Mesothelial cell of epicardium (in vitro differentiated cells): ENCODE data around the gene ORC5. TPM values are rescaled to one million over a fixed set of nuclear protein-coding genes. Genes with fewer than 3 reads are reported as not detected.

Experiments used
- DNase-seq, 2 experiments: peaks; one replicate each; pipeline ENCODE4 v3.0.0; 2021; ENCODE audit warnings: low spot score in 2 of 2; ENCODE audit not compliant: unreplicated experiment in 2 of 2
- H3K27ac Mint-ChIP-seq: 2 replicates; pipeline ENCODE4 v1.8.0; 2021; ENCODE audit warnings: mixed read lengths
- H3K27me3 Mint-ChIP-seq: 2 replicates; pipeline ENCODE4 v1.8.0; 2021; ENCODE audit warnings: low read depth, mixed read lengths
- H3K36me3 Mint-ChIP-seq: 2 replicates; pipeline ENCODE4 v1.8.0; 2021; ENCODE audit warnings: mixed read lengths
- H3K4me1 Mint-ChIP-seq: 2 replicates; pipeline ENCODE4 v1.8.0; 2021; ENCODE audit warnings: mixed read lengths
- H3K4me3 Mint-ChIP-seq: 2 replicates; pipeline ENCODE4 v1.8.0; 2021; ENCODE audit warnings: mild to moderate bottlenecking, moderate library complexity, mixed read lengths
- H3K9me3 Mint-ChIP-seq: 2 replicates; pipeline ENCODE4 v1.8.0; 2021; ENCODE audit warnings: mixed read lengths
- CTCF ChIP-seq: fragments of 200-600 bp; sonication (generic); IDR thresholded peaks from one replicate; pipeline ENCODE4 v1.5.0; 2021; ENCODE audit warnings: antibody characterized with exemption; ENCODE audit not compliant: unreplicated experiment
- total RNA-seq: library from RNA; stranded (reverse); gene quantifications from 3 replicates; pipeline ENCODE4 v1.2.1, GENCODE V29; 2021

ORC5 gene
- total RNA-seq, 1 donor from 2014 or later, result 24.8 TPM

- Mint-ChIP-seq H3K9me3 (no peaks in the 10 kb centered on the region), H3K4me3 (no peak overlapping the region)
Measured at GRCh38 chr7:104091242-104091641, 116.6 kb downstream of the ORC5 start.

GRCh38 chr7:104089612-104090011, 118.2 kb downstream of the ORC5 start:
- DNase-seq, result no peak
- no peak for TF ChIP-seq CTCF
- no peaks in the 10 kb centered on the region for H3K36me3 Mint-ChIP-seq
- peaks cover 31% of the 10 kb centered on the region for H3K27me3 Mint-ChIP-seq
- H3K4me1 Mint-ChIP-seq, result peaks cover 3% of the 10 kb centered on the region
- H3K9me3 Mint-ChIP-seq, result peaks cover 6% of the 10 kb centered on the region
- H3K27ac Mint-ChIP-seq, result no peak overlapping the region
- no peak overlapping the region for H3K4me3 Mint-ChIP-seq

More at GRCh38 chr7:104091242-104091641, 116.6 kb downstream of the ORC5 start:
- Mint-ChIP-seq H3K4me1 (peaks cover 3% of the 10 kb centered on the region), H3K27me3 (peaks cover 35% of the 10 kb centered on the region), H3K36me3 (no peaks in the 10 kb centered on the region), H3K27ac (no peak overlapping the region)
- no peak for TF ChIP-seq CTCF
- DNase-seq, result no peak

- peaks cover 3% of the 10 kb centered on the region for H3K4me1 Mint-ChIP-seq
- no peak for DNase-seq
- peaks cover 11% of the 10 kb centered on the region for H3K9me3 Mint-ChIP-seq
- H3K27me3 Mint-ChIP-seq, result peaks cover 31% of the 10 kb centered on the region
- no peak overlapping the region for H3K4me3 Mint-ChIP-seq
- H3K36me3 Mint-ChIP-seq, result no peaks in the 10 kb centered on the region
- no peak overlapping the region for H3K27ac Mint-ChIP-seq
- TF ChIP-seq CTCF, result no peak
Measured at GRCh38 chr7:104089061-104089460, 118.8 kb downstream of the ORC5 start.

Other genes with a start within 250 kb of the ORC5 start
- 7.3 to 9.7 TPM (median 8.6 TPM) in 3 replicates for gene RELN, start 218.4 kb downstream of the ORC5 start, total RNA-seq
- gene LHFPL3, start 120.6 kb upstream of the ORC5 start, total RNA-seq, result not detected in 3 replicates